HG03135 (cell line): ENCODE data around the gene RAB40AL.

Experiments
- ATAC-seq: cut with Tn5 transposase; IDR thresholded peaks from one replicate; pipeline ENCODE4 v1.9.1; 2021; ENCODE audit warnings: mild to moderate bottlenecking, moderate library complexity; ENCODE audit not compliant: unreplicated experiment

The RAB40AL gene

DNA sequence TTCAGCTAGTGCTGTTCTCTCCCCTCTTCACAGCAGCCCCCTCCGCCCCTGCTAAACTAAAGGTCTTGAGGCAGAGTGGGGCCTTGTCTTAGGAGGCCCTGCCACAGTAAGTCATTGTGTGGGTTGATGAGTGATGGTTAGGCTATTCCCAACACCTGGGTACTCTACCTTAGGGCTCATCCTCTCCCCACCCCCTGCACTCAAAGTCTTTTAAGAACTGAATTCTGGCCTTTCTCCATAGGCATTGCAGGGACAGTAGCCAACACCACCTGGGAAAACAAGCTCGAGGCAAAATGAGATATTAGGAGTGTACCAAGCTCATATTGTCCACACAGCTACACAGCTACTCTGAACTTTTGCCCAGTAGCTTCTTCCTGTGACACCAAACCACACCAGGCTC, 42.5 kb downstream of the RAB40AL start:
- ATAC-seq: no peak

- no peak for ATAC-seq
Measured at GRCh38 chrX:102983205-102983604, 46.1 kb downstream of the RAB40AL start.

- no peak for ATAC-seq
Measured at GRCh38 chrX:102985192-102985591, 48.1 kb downstream of the RAB40AL start.
